ENCODE results near the gene AR. TPM values are rescaled to one million over a fixed set of nuclear protein-coding genes. Genes with fewer than 3 reads are reported as not detected.

AR gene
- total and polyA plus RNA-seq, 2 donors (not counting 1 experiment from before 2014, with no cell fraction given) = not detected

DNA sequence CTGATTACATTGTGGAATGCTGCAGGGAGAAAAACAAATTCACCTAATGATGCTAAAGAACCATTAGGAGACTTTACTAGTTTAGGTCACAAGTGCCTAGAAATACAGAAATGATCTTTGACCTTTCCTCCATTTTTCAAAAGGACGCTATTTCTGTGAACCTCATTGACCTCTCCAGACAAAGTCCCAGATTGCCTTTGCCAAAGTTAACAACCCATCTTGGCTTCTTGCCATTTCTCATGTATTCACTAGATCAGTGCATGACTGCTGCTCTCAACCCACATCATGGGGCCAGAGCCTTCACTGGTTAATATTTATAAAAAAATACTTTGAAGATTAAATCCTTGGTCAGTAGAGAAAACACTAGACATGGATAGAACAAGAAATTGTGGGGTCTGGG is 19.9 kb upstream of the AR start:
- Mint-ChIP-seq H3K4me1 (no peaks in the 10 kb centered on the region), H3K4me3 (no peak overlapping the region), H3K27ac (no peak overlapping the region), H3K27me3 (no peaks in the 10 kb centered on the region), H3K9me3 (ENCODE audit: insufficient read depth) (no peaks in the 10 kb centered on the region)
- ChIA-PET POLR2A (no interaction called here), CTCF (no interaction called here)
- Histone ChIP-seq H2AFZ (ENCODE audit: insufficient read depth, low read depth, low read length, poor library complexity, severe bottlenecking) (no peak overlapping the region), H3K27ac (ENCODE audit: low read length in 2 of 2) (no peak overlapping the region), H3K4me1 (ENCODE audit: control insufficient read depth in 2 of 2, insufficient read depth in 2 of 2, low read length in 2 of 2) (no peaks in the 10 kb centered on the region), H3K4me3 (ENCODE audit: control extremely low read depth in 1 of 5, extremely low read depth in 1 of 5, insufficient read depth in 1 of 5, low read depth in 2 of 5, low read length in 4 of 5) (no peak overlapping the region), H3K4me2 (replicated peaks; ENCODE audit: low read depth, low read length, poor library complexity, severe bottlenecking) (no peak overlapping the region), H3K27me3 (replicated peaks in 1 of 4; ENCODE audit: control extremely low read depth in 1 of 4, control insufficient read depth in 3 of 4, insufficient read depth in 4 of 4, low read length in 3 of 4) (no peaks in the 10 kb centered on the region), H4K20me1 (ENCODE audit: control insufficient read depth, insufficient read depth, low read length, poor library complexity, severe bottlenecking) (no peaks in the 10 kb centered on the region), H3K9me3 (ENCODE audit: control extremely low read depth in 1 of 3, control insufficient read depth in 2 of 3, insufficient read depth in 1 of 3, low read length in 2 of 3) (no peaks in the 10 kb centered on the region), H3K36me3 (replicated peaks in 1 of 2; ENCODE audit: control extremely low read depth in 1 of 2, control insufficient read depth in 1 of 2, extremely low read depth in 1 of 2, insufficient read depth in 2 of 2, low read length in 1 of 2) (no peaks in the 10 kb centered on the region), H3K9ac (ENCODE audit: low read length) (no peak overlapping the region), H3K79me2 (ENCODE audit: control insufficient read depth, insufficient read depth, low read length) (no peaks in the 10 kb centered on the region)
- WGBS (ENCODE audit: insufficient coverage) = no CpG with 5 or more reads among the region's 1 CpG
- TF ChIP-seq, protein P1, sequence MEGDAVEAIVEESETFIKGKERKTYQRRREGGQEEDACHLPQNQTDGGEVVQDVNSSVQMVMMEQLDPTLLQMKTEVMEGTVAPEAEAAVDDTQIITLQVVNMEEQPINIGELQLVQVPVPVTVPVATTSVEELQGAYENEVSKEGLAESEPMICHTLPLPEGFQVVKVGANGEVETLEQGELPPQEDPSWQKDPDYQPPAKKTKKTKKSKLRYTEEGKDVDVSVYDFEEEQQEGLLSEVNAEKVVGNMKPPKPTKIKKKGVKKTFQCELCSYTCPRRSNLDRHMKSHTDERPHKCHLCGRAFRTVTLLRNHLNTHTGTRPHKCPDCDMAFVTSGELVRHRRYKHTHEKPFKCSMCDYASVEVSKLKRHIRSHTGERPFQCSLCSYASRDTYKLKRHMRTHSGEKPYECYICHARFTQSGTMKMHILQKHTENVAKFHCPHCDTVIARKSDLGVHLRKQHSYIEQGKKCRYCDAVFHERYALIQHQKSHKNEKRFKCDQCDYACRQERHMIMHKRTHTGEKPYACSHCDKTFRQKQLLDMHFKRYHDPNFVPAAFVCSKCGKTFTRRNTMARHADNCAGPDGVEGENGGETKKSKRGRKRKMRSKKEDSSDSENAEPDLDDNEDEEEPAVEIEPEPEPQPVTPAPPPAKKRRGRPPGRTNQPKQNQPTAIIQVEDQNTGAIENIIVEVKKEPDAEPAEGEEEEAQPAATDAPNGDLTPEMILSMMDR (IDR thresholded peaks at IDR 0.05) = no peak
- TF ChIP-seq EZH2 (IDR thresholded peaks at IDR 0.05; ENCODE audit: borderline replicate concordance, insufficient read depth, low read depth, low read length, poor library complexity, severe bottlenecking) = no peak
- intact Hi-C loops (cut with micrococcal nuclease) = no loop called here
- ATAC-seq (ENCODE audit: low read depth) (no peak), DNase-seq (no peak)

DNA sequence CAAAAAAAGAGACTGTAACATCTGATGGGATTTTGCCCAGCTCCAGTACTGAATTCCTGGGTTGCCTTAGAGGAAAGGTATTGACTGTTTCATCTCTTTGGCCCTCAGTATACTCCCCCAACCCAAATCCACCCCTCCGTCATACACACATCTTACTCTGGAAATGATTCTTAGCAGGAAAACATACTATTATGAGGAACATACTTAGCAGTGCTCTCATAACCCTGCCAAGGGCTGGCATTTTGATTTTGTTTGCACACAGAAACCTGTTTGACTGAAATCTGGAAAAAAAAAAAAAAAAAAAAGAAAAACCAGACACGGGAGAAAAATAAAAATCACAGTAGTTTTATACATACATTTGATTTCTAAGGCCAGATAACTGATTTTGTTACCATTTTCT is 19.4 kb upstream of the AR start:
- Histone ChIP-seq H4K20me1 (ENCODE audit: control insufficient read depth, insufficient read depth, low read length, poor library complexity, severe bottlenecking) (no peaks in the 10 kb centered on the region), H2AFZ (ENCODE audit: insufficient read depth, low read depth, low read length, poor library complexity, severe bottlenecking) (no peak overlapping the region), H3K4me2 (replicated peaks; ENCODE audit: low read depth, low read length, poor library complexity, severe bottlenecking) (no peak overlapping the region), H3K36me3 (replicated peaks in 1 of 2; ENCODE audit: control extremely low read depth in 1 of 2, control insufficient read depth in 1 of 2, extremely low read depth in 1 of 2, insufficient read depth in 2 of 2, low read length in 1 of 2) (no peaks in the 10 kb centered on the region), H3K9me3 (ENCODE audit: control extremely low read depth in 1 of 3, control insufficient read depth in 2 of 3, insufficient read depth in 1 of 3, low read length in 2 of 3) (no peaks in the 10 kb centered on the region), H3K27ac (ENCODE audit: low read length in 2 of 2) (no peak overlapping the region), H3K4me3 (ENCODE audit: control extremely low read depth in 1 of 5, extremely low read depth in 1 of 5, insufficient read depth in 1 of 5, low read depth in 2 of 5, low read length in 4 of 5) (no peak overlapping the region), H3K9ac (ENCODE audit: low read length) (no peak overlapping the region), H3K79me2 (ENCODE audit: control insufficient read depth, insufficient read depth, low read length) (no peaks in the 10 kb centered on the region), H3K27me3 (replicated peaks in 1 of 4; ENCODE audit: control extremely low read depth in 1 of 4, control insufficient read depth in 3 of 4, insufficient read depth in 4 of 4, low read length in 3 of 4) (no peaks in the 10 kb centered on the region), H3K4me1 (ENCODE audit: control insufficient read depth in 2 of 2, insufficient read depth in 2 of 2, low read length in 2 of 2) (no peaks in the 10 kb centered on the region)
- no CpG with 5 or more reads among the region's 2 CpGs for WGBS (ENCODE audit: insufficient coverage)
- POLR2A ChIA-PET = no interaction called here
- H3K4me3 Mint-ChIP-seq = no peak overlapping the region
- no peaks in the 10 kb centered on the region for H3K4me1 Mint-ChIP-seq
- no peaks in the 10 kb centered on the region for H3K27me3 Mint-ChIP-seq
- intact Hi-C loops (cut with micrococcal nuclease) = no loop called here
- H3K9me3 Mint-ChIP-seq (ENCODE audit: insufficient read depth) = no peaks in the 10 kb centered on the region
- DNase-seq (no peak), ATAC-seq (ENCODE audit: low read depth) (no peak)
- no peak for TF ChIP-seq EZH2 (IDR thresholded peaks at IDR 0.05; ENCODE audit: borderline replicate concordance, insufficient read depth, low read depth, low read length, poor library complexity, severe bottlenecking)
- no peak overlapping the region for H3K27ac Mint-ChIP-seq
- CTCF ChIA-PET = no interaction called here

Data from B cell (primary cell).